ENCODE measurements around the gene FEZF1.

Gene FEZF1

DNA sequence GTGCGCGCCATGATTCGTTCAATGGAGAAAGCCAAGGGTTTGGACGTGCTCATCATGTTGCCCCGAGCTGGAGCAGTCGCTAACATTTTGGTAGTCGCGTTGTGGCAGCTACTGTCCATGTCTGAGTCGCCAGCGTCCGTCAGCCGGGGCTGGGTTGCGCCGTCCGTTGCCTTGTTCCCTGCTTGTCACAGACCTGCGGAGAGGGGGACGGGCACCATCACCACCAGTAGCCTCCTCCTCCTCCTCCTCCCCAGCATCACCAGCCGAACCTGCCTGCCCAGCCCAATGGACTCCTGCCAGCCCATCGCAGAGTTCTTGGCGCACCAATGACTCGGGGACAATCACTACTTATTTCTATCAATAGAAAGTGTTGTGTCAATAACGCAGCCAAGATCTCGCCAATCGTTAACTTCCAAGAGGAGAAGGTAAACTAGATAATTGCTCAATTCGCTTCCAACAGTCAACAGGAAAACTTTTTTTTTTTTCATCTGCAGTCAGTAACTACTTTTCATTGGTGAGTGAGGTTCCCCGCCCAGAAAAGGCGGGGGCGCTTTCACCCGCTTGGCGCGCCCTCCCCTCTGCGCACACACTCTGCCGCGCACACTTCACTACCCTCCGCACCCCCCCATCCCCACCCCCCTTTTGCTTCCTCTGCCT lies at the start of gene FEZF1:
Gene FEZF1 (minus strand): TSS at position 432 of the 657 bp plus-strand sequence. CDS start 313 bp downstream, at position 119.
- DNase-seq = no peak

DNA sequence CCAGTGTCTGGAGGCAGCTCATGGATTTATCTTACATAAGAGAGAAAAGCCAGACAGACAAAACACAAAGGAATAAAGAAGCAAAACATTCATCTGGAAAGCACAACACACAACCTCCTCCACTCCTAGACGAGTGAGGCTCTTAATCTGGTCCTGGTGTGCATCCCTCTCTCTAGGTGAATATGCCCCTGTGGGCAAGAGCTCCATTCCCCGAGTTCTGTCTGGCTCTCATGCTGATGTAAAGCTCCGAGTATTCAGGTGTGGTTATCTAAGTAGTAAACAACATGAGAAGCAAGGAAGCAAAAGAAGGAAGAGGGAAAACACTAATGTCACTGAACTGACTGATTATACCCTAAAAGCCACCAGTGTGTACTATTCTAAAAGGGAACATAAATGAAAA lies 47.9 kb upstream of the FEZF1 start:
- no peak for DNase-seq

DNA sequence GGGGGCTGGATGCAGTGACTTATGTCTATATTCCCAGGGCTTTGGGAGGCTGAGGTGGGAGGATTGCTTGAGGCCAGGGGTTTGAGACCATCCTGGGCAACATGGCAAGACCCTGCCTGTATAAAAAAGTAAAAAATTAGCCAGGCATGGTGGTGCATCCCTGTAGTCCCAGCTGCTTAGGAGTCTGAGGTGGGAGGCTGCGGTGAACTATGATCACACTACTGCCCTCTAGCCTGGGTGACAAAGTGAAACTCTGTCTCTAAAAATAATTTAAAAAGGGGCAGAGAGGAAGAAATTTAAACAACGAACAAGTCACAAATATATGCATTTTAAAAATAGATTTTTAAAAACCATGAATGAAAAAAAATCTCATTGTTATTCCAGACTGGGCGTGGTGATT lies 46.2 kb upstream of the FEZF1 start:
- DNase-seq = no peak

DNA sequence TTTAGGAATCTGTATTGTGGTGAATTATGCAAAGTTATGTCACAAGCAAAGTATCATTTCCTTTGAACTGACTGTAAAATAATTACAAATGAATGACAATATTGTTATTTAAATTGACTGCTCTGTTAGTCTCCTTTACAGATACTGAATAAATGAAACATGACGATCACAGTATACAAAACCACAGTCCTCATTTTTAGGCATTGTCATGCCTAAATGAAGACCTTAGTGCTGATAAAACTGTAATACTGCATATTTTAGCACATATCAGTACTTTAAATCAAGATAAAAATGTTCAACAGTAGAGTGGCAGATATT lies 39.7 kb upstream of the FEZF1 start:
- DNase-seq = no peak

DNA sequence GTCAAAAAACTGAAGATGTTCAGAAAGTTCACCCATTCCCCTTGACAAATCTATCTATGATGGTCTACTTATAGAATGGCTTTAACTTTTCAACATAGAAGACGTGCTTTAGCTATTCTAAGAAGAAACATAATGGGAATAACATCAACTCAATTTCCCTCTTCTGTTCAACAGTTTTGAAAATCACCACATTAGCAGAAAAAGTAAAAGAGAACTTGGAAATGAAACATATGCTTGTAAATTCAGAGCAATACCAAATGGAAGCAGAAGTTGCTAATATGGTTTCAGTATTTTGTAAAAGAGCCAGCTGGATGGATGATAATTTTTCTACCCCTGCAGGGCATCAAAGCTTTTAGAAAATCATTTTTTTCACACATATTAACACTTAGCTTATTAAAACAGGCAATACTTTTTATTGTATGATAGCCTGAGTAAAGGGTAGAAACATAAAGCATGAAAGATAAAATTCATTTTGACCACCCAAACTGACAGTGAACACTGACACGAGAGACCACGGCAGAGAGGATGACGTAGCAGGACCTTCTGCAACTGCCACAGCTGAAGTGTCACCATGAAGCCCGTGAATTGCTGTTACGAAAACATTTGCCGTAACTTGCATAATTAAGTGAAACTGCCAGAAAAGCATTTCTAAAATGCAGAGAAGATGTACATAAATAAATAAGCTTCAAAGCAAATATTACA lies 39.2 kb upstream of the FEZF1 start:
- DNase-seq = no peak

DNA sequence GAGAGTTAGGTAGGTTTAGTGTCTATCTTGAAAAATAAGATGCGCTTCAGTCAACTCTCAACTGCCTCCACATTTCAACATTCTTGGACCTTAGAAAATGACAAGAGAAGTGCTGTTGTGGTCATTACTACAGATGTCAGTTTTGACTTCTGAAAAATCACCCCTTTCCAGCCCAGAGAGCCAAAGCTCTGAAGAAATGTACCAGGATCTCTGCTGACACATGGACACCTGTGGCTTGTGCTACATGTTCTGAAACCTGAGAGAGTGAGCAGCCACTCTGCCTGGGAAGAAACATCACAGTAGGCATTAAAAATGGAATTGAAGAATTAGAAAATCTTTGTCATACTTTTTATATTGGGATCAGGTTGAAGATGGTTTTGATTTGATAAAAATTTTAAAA lies 35.9 kb upstream of the FEZF1 start:
- DNase-seq = no peak

DNA sequence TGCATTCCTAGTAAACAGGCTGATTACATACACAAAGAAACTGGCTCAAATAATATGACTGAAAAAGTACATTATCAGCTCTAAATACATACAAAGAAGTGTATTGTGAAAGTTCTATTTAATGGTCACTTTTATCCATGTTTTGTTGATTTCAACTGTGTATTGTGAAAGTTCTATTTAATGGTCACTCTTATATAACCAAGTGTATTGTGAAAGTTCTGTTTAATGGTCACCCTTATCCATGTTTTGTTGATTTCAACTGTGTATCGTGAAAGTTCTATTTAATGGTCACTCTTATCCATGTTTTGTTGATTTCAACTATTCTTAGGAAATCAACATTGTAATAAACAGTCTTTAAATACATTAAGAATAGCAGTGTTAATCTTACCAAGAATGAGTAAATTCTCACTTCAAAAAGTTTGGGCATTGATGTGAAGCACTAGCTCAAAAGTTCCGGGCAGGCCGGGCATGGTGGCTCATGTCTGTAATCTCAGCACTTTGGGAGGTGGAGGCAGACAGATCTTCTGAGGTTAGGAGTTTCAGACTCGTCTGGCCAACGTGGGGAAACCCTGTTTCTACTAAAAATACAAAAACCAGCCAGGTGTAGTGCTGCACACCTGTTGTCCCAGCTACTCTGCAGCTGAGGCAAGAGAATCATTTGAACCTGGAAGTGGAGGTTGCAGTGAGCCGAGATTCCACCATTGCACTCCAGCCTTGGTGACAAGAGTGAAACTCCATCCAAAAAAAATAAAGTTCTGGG lies 34.8 kb upstream of the FEZF1 start:
- DNase-seq = no peak

DNA sequence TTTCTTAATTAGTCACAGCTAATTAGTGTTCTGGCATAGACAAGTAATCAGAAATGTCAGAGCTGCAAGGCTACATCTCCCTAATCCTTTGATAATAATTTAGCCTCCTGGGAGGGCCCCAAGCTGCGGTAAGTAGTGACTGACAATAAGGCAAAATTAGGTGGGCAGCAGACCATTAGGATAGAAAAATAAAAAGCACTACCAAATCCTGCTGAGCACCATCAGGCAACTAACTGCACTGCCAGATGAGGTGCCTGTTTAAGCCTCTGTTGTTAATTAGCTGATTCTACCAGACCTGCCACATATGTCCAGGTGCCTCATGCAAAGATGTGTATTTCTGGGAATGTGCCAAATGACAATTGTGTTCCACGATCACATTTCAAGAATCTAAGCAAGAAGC lies 32.5 kb upstream of the FEZF1 start:
- no peak for DNase-seq

DNA sequence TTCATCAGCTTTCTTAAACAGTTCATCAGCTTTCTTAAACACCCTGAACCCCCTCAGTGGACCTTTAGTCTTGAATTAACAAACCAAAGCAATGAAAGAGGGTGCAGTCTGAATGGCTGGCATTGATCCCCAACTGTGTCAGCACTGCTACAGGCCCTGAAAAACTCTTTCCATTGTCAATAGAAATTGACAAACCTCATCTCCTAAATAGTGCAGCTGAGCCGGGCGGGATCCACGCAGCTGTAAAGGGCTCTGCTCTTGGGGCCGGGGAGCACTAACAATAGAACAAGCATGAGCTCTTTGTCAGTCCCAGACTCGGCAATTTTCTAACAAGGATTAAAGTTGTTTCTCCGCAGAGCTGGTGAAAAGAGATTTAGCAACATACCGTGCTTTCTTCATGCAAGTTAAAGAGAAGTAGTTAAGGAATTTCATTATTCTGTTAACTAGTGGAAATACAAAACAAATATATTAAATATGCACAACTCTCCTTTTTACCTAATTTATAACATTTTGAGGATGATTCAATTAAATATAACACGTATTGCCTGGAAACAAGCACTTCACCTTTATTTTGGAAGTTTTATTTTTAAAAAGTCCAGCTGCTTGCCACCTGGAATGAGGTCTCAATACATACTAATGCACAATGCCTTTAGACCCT lies 24.7 kb upstream of the FEZF1 start:
- DNase-seq = no peak

DNA sequence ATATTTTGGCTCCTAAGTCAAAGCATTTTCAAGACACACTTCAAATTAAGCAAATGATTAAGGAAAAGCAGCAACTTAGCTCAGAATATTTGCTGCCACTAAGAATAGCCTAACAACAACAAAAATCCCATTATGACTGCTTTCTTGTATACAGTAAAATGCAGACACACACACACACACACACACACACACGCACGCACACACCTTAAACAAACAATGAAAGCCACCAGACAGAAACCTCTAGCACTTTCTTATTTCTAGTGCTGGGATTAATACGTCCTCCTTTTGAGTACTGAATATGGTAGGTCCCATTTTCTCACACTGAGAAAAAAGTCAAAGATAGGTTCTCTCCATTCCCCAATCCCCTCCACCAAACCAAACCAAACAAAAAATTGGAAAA lies 23.4 kb upstream of the FEZF1 start:
- DNase-seq = no peak

DNA sequence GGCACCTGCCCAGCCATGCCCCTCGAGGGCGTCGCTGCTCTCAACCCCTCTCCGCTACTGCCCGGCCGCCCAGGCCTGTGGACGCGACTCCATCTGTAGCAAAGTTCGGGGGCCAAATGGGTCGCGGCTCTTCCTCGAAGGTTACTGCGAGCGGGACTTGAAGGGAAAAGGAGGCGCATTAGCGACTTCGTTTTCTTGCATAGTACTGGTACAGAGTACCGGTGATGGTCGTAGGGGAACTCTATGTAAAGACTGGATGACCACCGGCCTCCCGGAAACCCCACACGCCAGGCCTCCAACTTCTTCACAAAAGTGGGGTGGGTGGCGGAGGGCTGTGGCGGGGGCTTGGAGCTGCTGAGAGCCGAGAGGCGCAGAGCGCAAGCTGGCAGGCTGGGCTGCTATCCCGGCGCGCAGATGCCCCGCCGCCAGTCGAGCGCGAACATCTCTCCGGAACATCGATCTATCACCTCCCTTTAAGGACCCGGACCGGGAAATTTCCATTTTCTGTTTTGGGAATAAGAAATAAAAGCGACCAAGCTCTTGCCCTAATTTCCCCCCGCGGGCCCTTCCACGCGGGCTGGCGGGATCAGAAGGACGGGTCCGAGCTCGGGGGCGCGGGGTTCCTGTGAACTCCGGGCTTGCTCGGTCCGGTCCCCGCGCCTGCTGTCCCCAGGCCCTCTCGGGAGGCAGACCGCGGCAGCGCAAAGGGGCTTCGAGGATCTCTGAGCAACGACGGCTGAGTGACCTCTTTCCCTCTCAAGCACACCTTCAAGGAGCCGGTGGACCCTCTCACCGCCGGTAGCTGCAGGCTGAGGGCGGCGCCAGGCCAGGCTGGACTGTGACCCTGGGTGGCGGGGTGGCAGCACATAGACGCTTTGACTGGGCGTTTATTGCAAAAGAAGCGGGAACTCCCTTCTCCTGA lies 12.2 kb upstream of the FEZF1 start:
- no peak for DNase-seq

DNA sequence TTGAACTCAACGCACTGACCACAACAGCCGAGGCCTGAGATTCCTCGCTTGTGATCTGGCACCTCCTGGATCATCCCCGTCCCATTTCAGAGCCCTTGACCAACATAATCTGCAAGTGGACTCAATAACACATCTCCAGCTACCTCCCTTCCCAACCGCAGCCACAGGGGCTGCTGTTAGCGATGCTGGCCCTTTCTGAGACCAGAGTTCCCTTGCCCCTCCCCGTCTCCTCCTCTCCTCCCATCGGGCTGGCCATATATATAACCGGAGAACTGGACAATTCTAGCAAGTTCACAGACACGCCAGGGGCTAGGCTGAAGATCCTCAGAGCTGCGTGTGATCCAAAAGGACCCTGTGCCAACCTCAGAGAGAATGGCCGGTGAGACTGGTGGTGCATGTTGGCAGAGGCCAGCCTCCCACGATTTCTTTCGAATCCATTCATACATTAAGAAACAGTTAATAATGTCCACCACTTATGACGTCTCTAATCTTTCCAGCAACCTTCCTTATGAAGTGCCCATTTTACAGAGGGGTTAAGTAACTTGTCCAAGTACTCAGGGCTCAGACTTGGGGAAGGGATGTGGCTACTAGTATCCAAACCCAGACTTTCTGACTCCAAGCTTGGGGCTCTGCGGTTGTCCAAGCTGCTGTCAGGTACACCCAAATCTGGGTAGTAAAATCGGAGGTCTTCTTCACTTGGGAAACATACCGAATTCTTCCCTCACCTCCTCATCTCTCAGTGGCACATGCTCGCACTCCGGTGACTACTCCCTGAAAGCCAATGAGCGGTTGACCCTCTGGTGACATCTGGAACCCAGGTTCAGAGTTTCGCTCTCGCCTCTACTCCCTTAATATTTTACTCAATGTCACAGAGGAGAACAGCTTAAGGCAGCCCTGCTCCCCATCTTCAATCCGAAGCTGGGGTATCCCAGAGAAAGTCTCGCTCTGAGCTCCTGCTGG lies 11.2 kb upstream of the FEZF1 start:
- DNase-seq = no peak

DNA sequence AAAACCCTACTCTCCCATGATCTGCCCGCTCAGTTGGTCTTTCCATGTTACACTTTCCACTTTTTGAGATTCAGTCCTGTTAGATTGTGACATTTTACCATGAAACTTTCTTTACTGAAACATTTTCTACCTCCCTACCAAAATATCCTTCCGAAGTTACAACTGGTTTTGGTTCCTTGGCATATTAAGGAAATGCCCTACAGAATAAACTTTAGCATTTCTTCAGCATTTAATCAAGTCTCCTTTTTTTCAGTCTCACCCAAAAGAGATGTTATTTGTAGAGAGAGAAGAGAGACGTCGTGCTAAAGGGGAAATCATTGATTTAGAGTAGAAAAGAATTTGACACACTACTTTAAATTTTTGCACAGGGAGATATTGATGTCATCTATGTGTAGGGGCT lies 9.7 kb upstream of the FEZF1 start:
- DNase-seq = no peak

DNA sequence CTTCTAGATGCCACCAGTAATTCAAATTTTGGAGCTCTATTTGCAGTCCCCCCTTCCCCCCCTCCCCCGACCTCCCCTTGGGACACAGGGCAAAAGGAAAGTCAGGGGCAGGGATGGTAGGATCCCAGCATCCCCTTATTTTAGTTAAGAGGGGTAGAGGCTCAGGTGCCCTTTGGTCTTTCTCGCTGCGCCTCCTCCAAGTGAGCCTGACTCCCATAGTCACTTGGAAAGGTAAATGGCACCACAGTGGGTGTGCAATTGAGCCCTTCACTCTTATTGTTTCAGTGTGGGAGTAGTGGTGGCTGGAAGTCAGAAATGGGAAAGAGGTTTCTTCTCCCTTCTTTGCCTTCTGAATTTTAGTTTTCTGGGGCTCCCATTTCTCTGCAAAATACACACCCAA lies 8.2 kb upstream of the FEZF1 start:
- DNase-seq = no peak

DNA sequence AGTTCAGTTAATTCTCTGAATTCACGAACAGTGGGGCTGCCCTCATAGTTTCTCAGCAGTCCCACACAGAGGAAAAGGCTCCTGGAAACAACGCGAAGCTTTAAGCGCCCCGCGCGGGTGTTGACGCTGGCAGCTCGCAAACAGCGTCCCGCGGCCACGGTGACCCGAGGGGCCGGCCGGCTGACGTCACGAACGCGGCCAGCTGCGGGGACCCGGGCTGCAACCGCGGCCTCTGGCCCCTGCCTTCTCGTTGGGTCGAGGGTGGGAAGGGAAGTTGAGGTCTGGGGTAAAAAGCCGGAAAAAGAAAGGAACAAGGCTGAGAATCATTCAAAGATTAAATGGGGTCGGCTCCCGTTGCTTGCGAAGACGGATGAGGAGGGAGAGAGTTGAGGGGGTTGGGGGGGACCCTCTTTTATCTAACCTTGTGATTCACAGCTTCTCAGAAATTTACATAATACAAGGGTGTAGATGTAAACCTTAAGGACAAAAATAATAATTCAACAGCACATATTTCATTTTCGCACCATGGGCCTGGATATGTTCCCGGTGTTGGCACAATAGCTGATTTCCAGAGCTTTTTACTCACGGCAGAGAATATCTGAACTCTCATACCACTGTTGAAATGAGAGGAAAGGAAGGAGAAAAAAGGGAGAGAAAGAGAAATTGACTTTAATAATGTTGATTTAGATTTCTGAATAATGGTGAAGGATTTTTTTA lies 7.3 kb upstream of the FEZF1 start:
- DNase-seq = no peak

DNA sequence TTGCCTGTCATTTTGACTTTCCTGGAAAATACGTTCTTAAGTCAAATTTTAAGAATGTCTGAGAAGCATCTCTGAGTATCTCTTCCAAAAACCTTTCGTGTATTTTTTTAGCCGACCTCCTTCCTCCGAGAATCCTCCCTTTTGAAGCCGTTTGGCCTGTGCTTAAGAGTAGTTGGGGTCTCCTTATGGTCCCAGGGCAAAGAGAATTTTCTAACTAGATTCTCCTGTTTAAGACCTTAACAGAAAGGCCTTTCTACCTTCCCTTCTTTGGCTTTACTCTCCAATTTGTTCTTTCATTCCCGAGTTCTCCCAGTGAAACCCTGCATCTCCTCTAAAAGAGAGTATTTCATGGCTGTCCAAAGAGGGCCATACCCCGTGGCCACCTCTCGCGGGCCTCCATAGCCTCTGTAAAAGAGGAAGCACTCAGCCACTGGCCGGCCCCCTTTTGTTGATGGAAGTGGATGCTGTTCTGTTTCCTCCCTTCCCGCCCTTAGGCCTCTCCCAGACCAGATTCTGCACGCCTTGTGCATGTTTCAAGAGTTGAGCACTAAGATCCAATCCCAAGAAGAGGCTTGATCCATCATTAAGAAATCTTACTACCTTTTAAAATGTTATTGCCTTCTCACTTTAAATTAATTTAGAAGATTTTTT lies 6.6 kb upstream of the FEZF1 start:
- DNase-seq = no peak

DNA sequence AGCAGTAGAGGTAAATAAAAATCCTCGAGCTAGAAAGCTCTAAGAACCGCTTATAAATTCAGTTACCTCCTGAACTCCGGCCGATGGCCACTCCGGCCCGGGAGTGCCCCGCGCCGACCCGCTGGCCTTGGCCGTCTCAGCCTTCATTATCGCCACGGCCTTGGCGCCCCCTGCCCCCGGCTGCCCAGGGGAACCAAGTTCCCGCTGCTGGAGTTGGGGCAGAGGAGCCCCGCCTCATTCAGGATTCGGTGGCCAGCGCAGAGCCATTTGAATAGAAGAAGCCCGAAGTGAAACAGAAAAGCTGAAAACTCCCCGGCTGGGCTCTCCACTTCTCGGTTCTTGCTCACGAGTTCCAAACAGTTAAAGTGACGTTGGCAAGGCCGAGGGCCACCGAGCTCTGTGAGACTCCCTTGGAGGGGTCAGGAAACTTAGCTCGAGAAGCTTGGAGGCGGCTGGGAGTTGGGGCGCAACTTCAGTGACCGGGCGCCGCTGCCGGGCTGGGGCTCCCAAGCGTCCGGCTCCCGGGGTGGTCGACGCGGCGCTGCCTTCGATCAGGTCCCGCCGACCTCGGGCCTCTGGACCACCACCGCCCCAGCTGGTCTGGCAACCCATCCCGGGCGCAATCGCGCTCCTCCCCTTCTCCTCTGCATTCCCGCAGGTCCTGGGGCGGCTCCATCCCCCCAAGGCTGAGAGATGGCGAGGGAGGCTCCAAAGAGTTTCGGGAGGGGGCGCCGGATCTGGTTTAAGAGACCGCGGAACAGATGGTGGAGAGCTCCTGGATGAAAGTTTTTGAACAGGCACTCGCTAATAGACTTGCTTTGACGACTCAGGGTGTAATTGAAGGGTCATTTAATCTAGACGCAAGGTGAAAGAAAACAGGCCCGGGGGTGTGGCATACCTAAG lies 5.8 kb upstream of the FEZF1 start:
- DNase-seq = no peak

DNA sequence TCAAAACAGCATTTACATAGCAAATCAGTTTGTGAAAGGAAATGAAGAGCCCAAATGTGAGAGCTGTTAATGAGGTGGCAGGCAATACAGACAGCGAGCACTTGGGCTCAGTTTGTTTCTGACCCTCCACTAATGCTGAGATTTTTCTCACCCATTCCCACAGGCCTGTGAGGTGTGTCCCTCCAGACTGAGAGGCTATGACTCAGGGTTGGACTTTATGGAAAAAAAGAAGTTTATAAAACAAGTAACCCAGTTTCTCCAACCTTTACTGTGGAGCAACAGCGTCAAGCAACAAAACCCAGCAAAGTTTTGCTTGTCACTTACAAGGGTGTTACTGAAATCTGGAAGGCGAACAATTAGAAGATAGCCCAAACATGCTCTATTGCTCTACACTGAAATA lies 4.9 kb upstream of the FEZF1 start:
- DNase-seq = no peak

DNA sequence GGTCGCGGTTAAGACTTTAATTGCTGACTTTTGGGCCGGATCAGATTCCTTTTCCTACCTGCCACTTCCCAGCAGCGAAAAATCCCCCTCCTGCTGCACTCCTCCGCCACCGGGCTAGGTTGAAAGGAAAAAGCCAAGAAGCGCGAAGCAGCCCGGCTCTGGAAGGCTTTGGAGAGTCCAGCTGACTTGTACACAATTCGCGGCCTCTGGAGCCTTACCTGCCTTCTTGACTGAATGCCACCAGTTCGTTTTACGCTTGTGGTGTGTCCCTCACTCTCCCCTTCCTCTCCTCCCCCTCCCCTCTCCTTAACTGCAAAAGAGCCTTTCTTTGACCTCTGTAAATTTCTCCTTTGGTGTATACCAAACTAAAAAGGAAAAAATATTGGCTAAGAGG lies 2.7 kb upstream of the FEZF1 start:
- no peak for DNase-seq

All from KG1 (cell line).